Tibial nerve (tissue), 4 donors: Measurements from ENCODE around the gene SLC24A3.

Experiments used
- EP300 ChIP-seq, 2 donors: sonication (generic); formaldehyde crosslinking; IDR thresholded peaks; one replicate each; pipeline ENCODE4 v1.6.1; 2017; ENCODE audit warnings: antibody characterized with exemption in 2 of 2, mild to moderate bottlenecking in 1 of 2
- POLR2A ChIP-seq, 2 donors: fragments of 450-650 bp; IDR thresholded peaks; one replicate each; pipeline ENCODE4 v1.6.1; 2017; ENCODE audit warnings: antibody characterized with exemption in 2 of 2, mild to moderate bottlenecking in 2 of 2, moderate library complexity in 2 of 2
- TF ChIP-seq, protein P1 (sequence below), 5 experiments: fragments of 200-600 bp in 3 of 5; fragments of 450-650 bp in 2 of 5; sonication (generic) in 3 of 5; IDR thresholded peaks; one replicate each; pipeline ENCODE4 v1.5.1; 2016 to 2019; ENCODE audit warnings: antibody characterized with exemption in 5 of 5, mild to moderate bottlenecking in 3 of 5, moderate library complexity in 2 of 5

DNA sequence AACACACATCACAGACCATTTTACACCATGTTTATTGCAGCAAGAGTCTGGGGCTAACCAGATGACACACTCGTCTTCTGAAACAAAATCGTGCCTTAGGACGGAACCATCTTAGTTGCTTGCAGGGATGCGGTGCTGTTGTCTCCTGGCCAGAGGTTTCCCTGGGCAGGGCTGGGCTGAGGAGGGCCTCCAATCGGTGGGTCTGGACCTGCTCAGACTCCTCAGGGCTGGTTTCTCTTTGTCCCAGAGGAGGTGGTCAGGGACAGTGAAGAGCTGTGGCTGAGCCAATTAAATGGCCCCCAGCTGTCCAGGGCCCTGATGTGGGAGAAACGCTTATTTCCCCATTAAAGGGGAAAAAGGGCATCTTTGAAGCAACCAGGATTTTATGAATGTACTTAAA is 117.6 kb downstream of the SLC24A3 start:
- TF ChIP-seq, protein P1, sequence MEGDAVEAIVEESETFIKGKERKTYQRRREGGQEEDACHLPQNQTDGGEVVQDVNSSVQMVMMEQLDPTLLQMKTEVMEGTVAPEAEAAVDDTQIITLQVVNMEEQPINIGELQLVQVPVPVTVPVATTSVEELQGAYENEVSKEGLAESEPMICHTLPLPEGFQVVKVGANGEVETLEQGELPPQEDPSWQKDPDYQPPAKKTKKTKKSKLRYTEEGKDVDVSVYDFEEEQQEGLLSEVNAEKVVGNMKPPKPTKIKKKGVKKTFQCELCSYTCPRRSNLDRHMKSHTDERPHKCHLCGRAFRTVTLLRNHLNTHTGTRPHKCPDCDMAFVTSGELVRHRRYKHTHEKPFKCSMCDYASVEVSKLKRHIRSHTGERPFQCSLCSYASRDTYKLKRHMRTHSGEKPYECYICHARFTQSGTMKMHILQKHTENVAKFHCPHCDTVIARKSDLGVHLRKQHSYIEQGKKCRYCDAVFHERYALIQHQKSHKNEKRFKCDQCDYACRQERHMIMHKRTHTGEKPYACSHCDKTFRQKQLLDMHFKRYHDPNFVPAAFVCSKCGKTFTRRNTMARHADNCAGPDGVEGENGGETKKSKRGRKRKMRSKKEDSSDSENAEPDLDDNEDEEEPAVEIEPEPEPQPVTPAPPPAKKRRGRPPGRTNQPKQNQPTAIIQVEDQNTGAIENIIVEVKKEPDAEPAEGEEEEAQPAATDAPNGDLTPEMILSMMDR (IDR thresholded peaks at IDR 0.05): no peak
- TF ChIP-seq POLR2A (IDR thresholded peaks at IDR 0.05) (no peak), EP300 (IDR thresholded peaks at IDR 0.05) (no peak)
